Activated naive CD8-positive, alpha-beta T cell treated with anti-CD3 and anti-CD28 coated beads, Interleukin-2, amount 10 ng/mL, durations not matched to agents 7 days and 5 days (primary cell): ENCODE measurements around the gene PSG4. TPM values are rescaled to one million over a fixed set of nuclear protein-coding genes. Genes with fewer than 3 reads are reported as not detected.
"Not testable (repeated sequence)": the region's sequence is repeated elsewhere in the genome, so short reads cannot be mapped to it uniquely, and the experiment has no call there.

Experiments
- ATAC-seq: fragments of 150-1000 bp; cut with Tn5 transposase; one replicate; pipeline ENCODE4 v1.10.0; 2021; ENCODE audit warnings: low read depth, moderate library complexity
- POLR2A ChIA-PET: fragments of 350-600 bp; sonication (Branson Sonifier 250); formaldehyde crosslinking; loops from one replicate; lab custom pipeline; 2021; ENCODE audit warnings: antibody characterized with exemption; lab: Charles Lee
- DNase-seq: peaks from one replicate; pipeline ENCODE4 v3.0.0; 2021
- H3K27ac Mint-ChIP-seq: one replicate; pipeline ENCODE4 v1.8.0; 2022; ENCODE audit warnings: mild to moderate bottlenecking, mixed read lengths
- H3K27me3 Mint-ChIP-seq: one replicate; pipeline ENCODE4 v1.8.0; 2022; ENCODE audit warnings: mild to moderate bottlenecking, moderate library complexity, mixed read lengths
- H3K36me3 Mint-ChIP-seq: one replicate; pipeline ENCODE4 v1.8.0; 2021; ENCODE audit warnings: mild to moderate bottlenecking, mixed read lengths
- H3K4me1 Mint-ChIP-seq: one replicate; pipeline ENCODE4 v1.8.0; 2021; ENCODE audit warnings: mixed read lengths
- H3K4me3 Mint-ChIP-seq: one replicate; pipeline ENCODE4 v1.8.0; 2022; ENCODE audit warnings: mild to moderate bottlenecking, moderate library complexity, mixed read lengths
- H3K9me3 Mint-ChIP-seq: one replicate; pipeline ENCODE4 v1.8.0; 2021; ENCODE audit warnings: mixed read lengths
- total RNA-seq, 2 experiments: library from RNA; stranded (reverse); gene quantifications; one replicate each; pipeline ENCODE4 v1.2.3, GENCODE V29; 2021

The PSG4 gene
- total RNA-seq: not detected

GRCh38 chr19:43205471-43206105, at the start of gene PSG4:
PSG4 (minus strand) TSS chr19:43205638; CDS start chr19:43205536, 102 bp downstream.
- H3K4me1 Mint-ChIP-seq, H3K27me3 Mint-ChIP-seq, POLR2A ChIA-PET, H3K4me3 Mint-ChIP-seq, H3K9me3 Mint-ChIP-seq, ATAC-seq, H3K36me3 Mint-ChIP-seq, H3K27ac Mint-ChIP-seq, DNase-seq: not testable (repeated sequence)

DNA sequence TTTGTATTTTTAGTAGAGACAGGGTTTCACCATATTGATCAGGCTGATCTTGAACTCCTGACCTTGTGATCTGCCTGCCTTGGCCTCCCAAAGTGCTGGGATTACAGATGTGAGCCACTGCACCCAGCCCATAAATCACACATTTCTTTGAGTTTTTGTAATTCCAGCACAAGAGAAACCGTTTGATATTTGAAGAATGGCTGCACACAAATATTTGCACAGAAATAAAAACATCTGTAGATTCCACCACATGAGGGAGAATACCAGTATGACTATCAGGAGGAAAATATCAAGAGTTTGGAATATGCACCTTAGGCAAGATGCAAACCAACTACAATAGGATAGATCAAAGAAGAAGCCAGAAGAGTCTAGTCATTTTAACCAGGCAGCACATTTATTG, 46.0 kb upstream of the PSG4 start:
- H3K27me3 Mint-ChIP-seq, DNase-seq, H3K4me3 Mint-ChIP-seq, H3K9me3 Mint-ChIP-seq, H3K36me3 Mint-ChIP-seq, H3K4me1 Mint-ChIP-seq, ATAC-seq, H3K27ac Mint-ChIP-seq, POLR2A ChIA-PET: not testable (repeated sequence)

- H3K9me3 Mint-ChIP-seq, H3K36me3 Mint-ChIP-seq, H3K4me3 Mint-ChIP-seq, H3K27ac Mint-ChIP-seq, H3K27me3 Mint-ChIP-seq, POLR2A ChIA-PET, ATAC-seq, H3K4me1 Mint-ChIP-seq, DNase-seq: not testable (repeated sequence)
Measured at GRCh38 chr19:43250296-43250695, 44.9 kb upstream of the PSG4 start.

GRCh38 chr19:43248635-43249002, 43.2 kb upstream of the PSG4 start:
- H3K4me1 Mint-ChIP-seq, H3K4me3 Mint-ChIP-seq, H3K27ac Mint-ChIP-seq, H3K9me3 Mint-ChIP-seq, ATAC-seq, H3K36me3 Mint-ChIP-seq, H3K27me3 Mint-ChIP-seq, DNase-seq, POLR2A ChIA-PET: not testable (repeated sequence)

- H3K36me3 Mint-ChIP-seq, H3K9me3 Mint-ChIP-seq, H3K4me3 Mint-ChIP-seq, ATAC-seq, H3K27me3 Mint-ChIP-seq, DNase-seq, POLR2A ChIA-PET, H3K27ac Mint-ChIP-seq, H3K4me1 Mint-ChIP-seq: not testable (repeated sequence)
Measured at GRCh38 chr19:43247243-43247880, 41.9 kb upstream of the PSG4 start.

DNA sequence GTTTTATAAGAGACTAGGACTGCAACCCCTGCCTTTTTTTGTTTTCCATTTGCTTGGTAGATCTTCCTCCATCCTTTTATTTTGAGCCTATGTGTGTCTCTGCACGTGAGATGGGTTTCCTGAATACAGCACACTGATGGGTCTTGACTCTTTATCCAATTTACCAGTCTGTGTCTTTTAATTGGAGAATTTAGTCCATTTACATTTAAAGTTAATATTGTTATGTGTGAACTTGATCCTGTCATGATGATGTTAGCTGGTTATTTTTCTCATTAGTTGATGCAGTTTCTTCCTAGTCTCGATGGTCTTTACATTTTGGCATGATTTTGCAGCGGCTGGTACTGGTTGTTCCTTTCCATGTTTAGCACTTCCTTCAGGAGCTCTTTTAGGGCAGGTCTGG, 40.4 kb upstream of the PSG4 start:
- H3K4me1 Mint-ChIP-seq, H3K4me3 Mint-ChIP-seq, ATAC-seq, DNase-seq, POLR2A ChIA-PET, H3K27me3 Mint-ChIP-seq, H3K27ac Mint-ChIP-seq, H3K36me3 Mint-ChIP-seq: not testable (repeated sequence)
- peaks cover 13% of the 10 kb centered on the region for H3K9me3 Mint-ChIP-seq

DNA sequence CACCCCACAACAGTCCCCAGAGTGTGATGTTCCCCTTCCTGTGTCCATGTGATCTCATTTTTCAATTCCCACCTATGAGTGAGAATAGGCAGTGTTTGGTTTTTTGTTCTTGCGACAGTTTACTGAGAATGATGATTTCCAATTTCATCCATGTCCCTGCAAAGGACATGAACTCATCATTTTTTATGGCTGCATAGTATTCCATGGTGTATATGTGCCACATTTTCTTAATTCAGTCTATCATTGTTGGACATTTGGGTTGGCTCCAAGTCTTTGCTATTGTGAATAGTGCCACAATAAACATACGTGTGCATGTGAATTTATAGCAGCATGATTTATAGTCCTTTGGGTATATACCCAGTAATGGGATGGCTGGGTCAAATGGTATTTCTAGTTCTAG, 36.8 kb upstream of the PSG4 start:
- not testable (repeated sequence) for ATAC-seq

GRCh38 chr19:43238213-43238612, 32.8 kb upstream of the PSG4 start:
- peaks cover 19% of the 10 kb centered on the region for H3K9me3 Mint-ChIP-seq
- H3K27me3 Mint-ChIP-seq, H3K4me1 Mint-ChIP-seq, ATAC-seq, H3K36me3 Mint-ChIP-seq, DNase-seq, POLR2A ChIA-PET, H3K27ac Mint-ChIP-seq, H3K4me3 Mint-ChIP-seq: not testable (repeated sequence)

More for the DNA sequence above, 36.8 kb upstream of the PSG4 start:
- H3K27ac Mint-ChIP-seq, H3K4me1 Mint-ChIP-seq, POLR2A ChIA-PET, H3K27me3 Mint-ChIP-seq, DNase-seq, H3K36me3 Mint-ChIP-seq, H3K4me3 Mint-ChIP-seq: not testable (repeated sequence)
- peaks cover 15% of the 10 kb centered on the region for H3K9me3 Mint-ChIP-seq

GRCh38 chr19:43235686-43236085, 30.2 kb upstream of the PSG4 start:
- POLR2A ChIA-PET, H3K36me3 Mint-ChIP-seq, DNase-seq, ATAC-seq, H3K27ac Mint-ChIP-seq, H3K27me3 Mint-ChIP-seq, H3K4me3 Mint-ChIP-seq, H3K4me1 Mint-ChIP-seq: not testable (repeated sequence)
- H3K9me3 Mint-ChIP-seq: peaks cover 16% of the 10 kb centered on the region

DNA sequence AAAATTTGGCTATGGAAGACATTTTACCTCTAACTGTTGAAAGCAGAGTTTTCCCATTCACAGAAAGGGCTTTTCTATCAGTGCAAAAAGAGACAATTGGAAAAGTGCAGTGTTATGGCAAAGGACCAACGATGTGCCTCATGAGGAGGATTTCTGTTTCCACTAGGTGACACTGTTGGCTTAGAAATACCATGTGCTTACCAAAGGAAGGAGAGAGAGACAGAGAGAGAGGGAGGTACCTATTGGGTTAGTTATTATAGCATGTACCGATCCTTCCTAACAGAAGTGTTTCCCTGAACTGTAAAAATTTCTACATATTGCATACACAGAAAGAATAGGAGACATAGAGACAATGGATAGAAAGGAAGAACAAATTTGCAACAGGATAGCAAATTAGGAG, 23.9 kb upstream of the PSG4 start:
- no peak overlapping the region for H3K27ac Mint-ChIP-seq
- H3K9me3 Mint-ChIP-seq: peaks cover 28% of the 10 kb centered on the region
- no peaks in the 10 kb centered on the region for H3K27me3 Mint-ChIP-seq
- no peak for DNase-seq
- no peak for ATAC-seq
- no peaks in the 10 kb centered on the region for H3K36me3 Mint-ChIP-seq
- no peaks in the 10 kb centered on the region for H3K4me1 Mint-ChIP-seq
- H3K4me3 Mint-ChIP-seq: no peak overlapping the region
- POLR2A ChIA-PET: no interaction called here

DNA sequence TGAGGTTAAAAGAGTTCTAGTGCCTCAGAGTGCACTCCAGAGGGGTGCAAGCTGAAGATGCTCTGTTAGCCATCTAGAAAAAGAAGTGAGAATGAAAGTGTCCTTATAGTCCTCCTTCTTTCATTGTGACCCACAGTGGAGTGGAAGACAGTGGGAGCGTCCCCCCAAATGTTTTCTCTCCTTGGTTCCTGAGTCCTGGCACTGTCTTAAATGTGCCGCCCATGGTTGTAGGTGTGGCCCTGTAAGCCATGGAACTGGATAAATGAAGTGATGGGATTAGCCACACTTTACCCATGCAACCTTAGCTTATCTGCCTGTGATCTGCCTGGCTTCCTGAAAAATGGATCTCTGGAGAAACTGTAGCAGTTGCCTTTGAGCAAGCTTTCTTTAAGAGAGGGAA, 23.3 kb upstream of the PSG4 start:
- peaks cover 25% of the 10 kb centered on the region for H3K9me3 Mint-ChIP-seq
- POLR2A ChIA-PET, H3K4me1 Mint-ChIP-seq, H3K27ac Mint-ChIP-seq, H3K27me3 Mint-ChIP-seq, DNase-seq, H3K36me3 Mint-ChIP-seq, H3K4me3 Mint-ChIP-seq, ATAC-seq: not testable (repeated sequence)

DNA sequence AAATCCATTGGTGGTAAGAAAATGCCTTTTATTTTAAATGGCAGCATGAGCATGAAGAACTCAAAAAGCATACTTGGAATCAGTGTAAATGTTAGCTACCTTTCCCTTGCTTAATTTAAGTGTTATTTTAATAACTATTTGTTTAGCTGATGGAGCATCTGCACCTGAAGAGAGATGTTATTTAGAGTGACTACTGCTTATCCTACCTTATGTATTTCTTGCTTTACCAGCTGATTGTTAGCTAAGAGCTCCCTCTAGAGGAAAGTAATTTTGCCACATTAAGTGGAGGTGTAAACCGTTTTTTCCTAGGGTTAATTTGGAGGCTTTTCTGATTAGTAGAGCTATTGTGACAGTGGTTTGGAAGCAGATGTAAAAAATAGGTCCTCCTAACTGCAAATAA, 21.5 kb upstream of the PSG4 start:
- POLR2A ChIA-PET, DNase-seq, H3K27ac Mint-ChIP-seq, H3K4me3 Mint-ChIP-seq, H3K4me1 Mint-ChIP-seq, ATAC-seq, H3K27me3 Mint-ChIP-seq, H3K36me3 Mint-ChIP-seq: not testable (repeated sequence)
- peaks cover 25% of the 10 kb centered on the region for H3K9me3 Mint-ChIP-seq

DNA sequence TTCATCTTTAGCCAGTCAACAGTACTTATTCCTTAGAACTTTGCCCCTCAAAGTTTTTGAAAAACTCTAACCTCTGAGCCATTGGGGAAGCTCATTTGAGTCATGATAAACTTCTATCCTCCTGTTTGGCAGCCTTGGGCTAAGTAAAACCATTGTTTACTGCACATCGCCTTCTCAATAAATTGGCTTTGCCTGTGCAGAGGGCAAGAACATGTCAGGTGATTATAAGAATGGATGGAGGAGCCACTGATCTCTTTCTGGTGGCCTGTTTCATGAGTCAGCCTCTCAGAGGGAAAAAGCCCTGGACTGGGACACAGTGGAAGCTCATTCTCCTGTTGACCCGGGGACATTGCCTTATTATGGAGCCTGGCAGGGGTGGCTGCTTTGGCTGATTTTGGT, 19.4 kb upstream of the PSG4 start:
- Mint-ChIP-seq H3K27me3 (no peaks in the 10 kb centered on the region), H3K9me3 (peaks cover 23% of the 10 kb centered on the region), H3K4me3 (no peak overlapping the region), H3K36me3 (no peaks in the 10 kb centered on the region), H3K4me1 (no peaks in the 10 kb centered on the region), H3K27ac (no peak overlapping the region)
- DNase-seq: no peak
- POLR2A ChIA-PET: no interaction called here
- no peak for ATAC-seq

DNA sequence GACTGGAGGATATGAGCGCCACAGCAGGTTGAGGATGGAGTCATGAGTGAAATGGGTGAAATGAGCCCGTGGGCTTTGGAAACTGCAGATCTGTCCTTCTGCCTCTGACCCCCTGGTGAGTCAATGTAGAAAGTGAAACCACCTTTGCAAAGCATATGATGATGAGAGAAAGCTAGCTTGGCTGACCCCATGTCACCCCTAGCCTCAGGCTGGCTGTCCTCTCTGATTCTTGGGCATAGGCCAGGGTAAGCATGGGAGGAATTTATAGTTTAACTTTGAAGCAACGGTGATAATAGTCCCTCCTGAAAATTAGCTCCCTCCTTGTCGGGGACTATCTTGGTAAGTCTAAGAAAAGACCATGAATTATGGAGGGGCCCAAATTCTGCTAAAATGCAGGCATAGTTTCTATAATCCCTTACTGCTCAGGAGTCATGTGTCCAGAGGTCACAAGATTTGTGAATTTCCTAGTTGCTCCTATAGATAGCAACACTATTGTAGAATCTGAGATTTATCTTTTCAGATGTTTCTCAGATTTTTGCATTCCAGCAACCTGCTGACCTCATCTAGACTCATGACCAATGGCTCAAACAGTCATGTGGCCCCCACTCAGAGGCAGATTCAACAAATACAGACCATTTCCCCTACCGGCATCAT, 18.9 kb upstream of the PSG4 start:
- H3K27ac Mint-ChIP-seq, POLR2A ChIA-PET, ATAC-seq, H3K27me3 Mint-ChIP-seq, H3K4me3 Mint-ChIP-seq, DNase-seq, H3K36me3 Mint-ChIP-seq, H3K4me1 Mint-ChIP-seq: not testable (repeated sequence)
- peaks cover 17% of the 10 kb centered on the region for H3K9me3 Mint-ChIP-seq
